ENCODE results near the gene PIP4K2C. TPM values are rescaled to one million over a fixed set of nuclear protein-coding genes. Genes with fewer than 3 reads are reported as not detected.

The PIP4K2C gene
- total RNA-seq, 2 donors from 2014 or later = 37.4 to 51.1 TPM

DNA sequence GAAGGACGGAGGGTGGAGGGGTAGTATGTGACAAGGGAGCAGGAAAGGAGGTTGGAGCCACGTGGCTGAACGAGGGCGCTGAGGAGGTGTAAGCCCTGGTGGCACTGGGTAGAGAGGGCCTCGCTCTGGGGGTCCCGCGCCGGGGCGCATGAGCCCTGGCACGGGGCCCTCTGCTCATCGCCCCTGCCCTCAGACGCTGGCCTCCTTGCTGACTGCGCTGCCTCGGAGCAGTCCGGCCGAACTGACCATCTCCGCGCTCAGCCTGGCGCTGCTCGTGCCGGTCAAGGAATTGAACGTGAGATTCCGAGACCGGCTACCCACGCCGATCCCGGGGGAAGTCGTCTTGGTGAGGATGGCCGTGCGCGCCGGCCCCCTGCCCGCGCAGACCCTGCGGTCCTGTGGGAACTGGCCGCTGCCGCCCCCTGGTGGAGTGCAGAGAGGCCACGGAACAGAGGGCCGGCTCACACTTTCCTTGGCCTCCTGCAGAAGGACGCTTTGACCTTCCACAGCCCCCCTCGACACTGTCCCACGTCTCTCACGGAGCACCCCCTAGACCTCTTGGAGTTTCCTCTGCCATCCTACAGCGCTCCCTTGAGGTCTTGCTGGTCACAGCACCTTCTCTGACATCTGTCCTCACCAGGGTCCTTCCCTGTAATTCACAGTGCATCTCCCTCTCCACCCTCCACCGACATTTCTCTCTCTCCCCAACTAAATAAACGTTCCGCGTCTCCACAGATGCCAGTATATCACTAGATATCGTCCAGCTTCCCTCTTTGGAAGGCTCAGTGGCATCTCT, 30.7 kb downstream of the PIP4K2C start:
- intact Hi-C loops (cut with DNase I) = loop anchor here (1.0 to 10.0 kb wide), 2 partner anchors 38 to 157 kb away; no protein-coding TSS in a partner anchor
- WGBS = 3% methylated on average over 48 of the region's 49 CpGs
- TF ChIP-seq POLR2A (IDR thresholded peaks at IDR 0.05) = no peak
- TF ChIP-seq, protein P1, sequence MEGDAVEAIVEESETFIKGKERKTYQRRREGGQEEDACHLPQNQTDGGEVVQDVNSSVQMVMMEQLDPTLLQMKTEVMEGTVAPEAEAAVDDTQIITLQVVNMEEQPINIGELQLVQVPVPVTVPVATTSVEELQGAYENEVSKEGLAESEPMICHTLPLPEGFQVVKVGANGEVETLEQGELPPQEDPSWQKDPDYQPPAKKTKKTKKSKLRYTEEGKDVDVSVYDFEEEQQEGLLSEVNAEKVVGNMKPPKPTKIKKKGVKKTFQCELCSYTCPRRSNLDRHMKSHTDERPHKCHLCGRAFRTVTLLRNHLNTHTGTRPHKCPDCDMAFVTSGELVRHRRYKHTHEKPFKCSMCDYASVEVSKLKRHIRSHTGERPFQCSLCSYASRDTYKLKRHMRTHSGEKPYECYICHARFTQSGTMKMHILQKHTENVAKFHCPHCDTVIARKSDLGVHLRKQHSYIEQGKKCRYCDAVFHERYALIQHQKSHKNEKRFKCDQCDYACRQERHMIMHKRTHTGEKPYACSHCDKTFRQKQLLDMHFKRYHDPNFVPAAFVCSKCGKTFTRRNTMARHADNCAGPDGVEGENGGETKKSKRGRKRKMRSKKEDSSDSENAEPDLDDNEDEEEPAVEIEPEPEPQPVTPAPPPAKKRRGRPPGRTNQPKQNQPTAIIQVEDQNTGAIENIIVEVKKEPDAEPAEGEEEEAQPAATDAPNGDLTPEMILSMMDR (IDR thresholded peaks at IDR 0.05) = peak; percentile 84 to 90 (median 85)
- TF ChIP-seq POLR2AphosphoS5 (IDR thresholded peaks at IDR 0.05) = peak; percentile 6
- H3K27ac ChIP-seq = no peak overlapping the region
- H3K36me3 ChIP-seq = no peaks in the 10 kb centered on the region
- H3K9me3 ChIP-seq = no peaks in the 10 kb centered on the region
- DNase-seq (ENCODE audit: low spot score) = peak; percentile 41
- peak overlapping the region; percentile 2 to 23 for H3K4me3 ChIP-seq
- peaks cover 14% of the 10 kb centered on the region for H3K27me3 ChIP-seq (replicated peaks; ENCODE audit: insufficient read depth)
- peaks cover 8% of the 10 kb centered on the region for H3K4me1 ChIP-seq (replicated peaks)

DNA sequence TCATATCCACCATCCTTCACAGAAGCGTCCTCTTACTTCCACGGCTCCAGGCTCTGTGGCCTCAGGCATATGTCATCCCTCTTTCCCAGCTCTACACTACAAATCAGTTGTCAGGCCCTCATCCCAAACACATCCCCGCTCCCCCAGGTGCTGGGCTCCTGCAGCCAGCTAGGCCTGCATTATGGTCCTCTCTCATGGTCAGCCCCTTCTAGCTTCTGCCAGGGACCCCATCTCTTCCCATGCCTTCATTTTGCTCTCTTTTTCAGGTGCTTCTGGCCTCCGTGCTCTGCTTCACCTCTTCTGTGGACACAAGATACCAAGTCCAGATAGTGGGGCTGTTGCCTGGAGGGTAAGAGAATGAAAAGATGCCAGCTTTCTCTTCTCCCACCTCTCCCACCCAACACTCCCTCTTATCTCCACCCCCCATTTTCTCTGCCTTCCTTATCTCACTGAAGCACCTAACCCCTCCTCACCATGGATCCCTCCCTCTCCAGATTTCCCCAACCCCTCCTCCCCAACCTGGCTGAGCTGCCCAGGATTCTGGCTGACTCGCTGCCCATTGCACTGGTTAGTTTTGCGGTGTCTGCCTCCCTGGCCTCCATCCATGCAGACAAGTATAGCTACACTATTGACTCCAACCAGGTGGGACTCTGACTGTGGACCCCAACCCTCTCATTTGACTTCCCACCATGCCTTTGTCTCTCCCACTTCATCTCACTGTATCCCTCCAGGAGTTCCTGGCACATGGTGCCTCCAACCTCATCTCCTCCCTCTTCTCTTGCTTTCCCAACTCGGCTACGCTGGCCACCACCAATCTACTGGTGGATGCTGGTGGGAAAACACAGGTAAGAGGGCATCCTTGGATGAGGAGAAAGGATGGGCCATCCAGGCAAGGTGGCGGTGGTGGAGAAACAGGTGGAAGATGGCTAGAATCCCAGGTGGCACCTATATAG, 31.6 kb downstream of the PIP4K2C start:
- TF ChIP-seq POLR2A (IDR thresholded peaks at IDR 0.05) (no peak), POLR2AphosphoS5 (IDR thresholded peaks at IDR 0.05) (no peak)
- TF ChIP-seq, protein P1 (IDR thresholded peaks at IDR 0.05) = no peak
- H3K27me3 ChIP-seq (replicated peaks; ENCODE audit: insufficient read depth) = peaks cover 16% of the 10 kb centered on the region
- H3K4me3 ChIP-seq = no peak overlapping the region
- WGBS = 68% methylated on average over 9 of the region's 9 CpGs
- intact Hi-C loops (cut with DNase I) = loop anchor here (10.0 kb wide), 1 partner anchor 158 kb away; no protein-coding TSS in a partner anchor
- H3K36me3 ChIP-seq = no peaks in the 10 kb centered on the region
- no peak overlapping the region for H3K27ac ChIP-seq
- peaks cover 8% of the 10 kb centered on the region for H3K4me1 ChIP-seq (replicated peaks)
- no peak for DNase-seq (ENCODE audit: low spot score)
- H3K9me3 ChIP-seq = no peaks in the 10 kb centered on the region

DNA sequence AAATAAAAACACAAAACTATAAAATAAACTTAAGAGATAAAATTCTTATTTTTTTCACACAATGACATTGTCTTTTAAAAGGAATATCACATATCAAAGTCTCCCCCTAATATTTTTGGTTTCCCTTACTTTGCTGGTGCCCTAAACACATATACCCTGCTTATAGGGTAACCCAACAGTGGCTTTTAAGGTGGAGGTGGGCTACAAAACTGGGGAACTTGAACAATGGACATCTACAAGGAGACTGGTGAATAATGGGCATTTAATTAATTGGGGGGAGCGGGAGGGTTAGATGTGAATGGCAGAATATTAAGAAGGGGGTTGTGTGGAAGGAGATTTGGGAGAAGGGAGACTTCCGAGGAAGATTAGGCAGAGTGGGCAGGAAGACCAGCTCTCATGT, 32.4 kb downstream of the PIP4K2C start:
- Histone ChIP-seq H3K9me3 (no peaks in the 10 kb centered on the region), H3K36me3 (no peaks in the 10 kb centered on the region), H3K27me3 (replicated peaks; ENCODE audit: insufficient read depth) (peaks cover 16% of the 10 kb centered on the region), H3K4me1 (replicated peaks) (peaks cover 8% of the 10 kb centered on the region), H3K27ac (no peak overlapping the region), H3K4me3 (no peak overlapping the region)
- intact Hi-C loops (cut with DNase I) = loop anchor here (10.0 kb wide), 1 partner anchor 159 kb away; no protein-coding TSS in a partner anchor
- TF ChIP-seq, protein P1 (IDR thresholded peaks at IDR 0.05) = no peak
- TF ChIP-seq POLR2A (IDR thresholded peaks at IDR 0.05) = no peak
- TF ChIP-seq POLR2AphosphoS5 (IDR thresholded peaks at IDR 0.05) = no peak
- no peak for DNase-seq (ENCODE audit: low spot score)
- WGBS = 78% methylated on average over 2 of the region's 2 CpGs

DNA sequence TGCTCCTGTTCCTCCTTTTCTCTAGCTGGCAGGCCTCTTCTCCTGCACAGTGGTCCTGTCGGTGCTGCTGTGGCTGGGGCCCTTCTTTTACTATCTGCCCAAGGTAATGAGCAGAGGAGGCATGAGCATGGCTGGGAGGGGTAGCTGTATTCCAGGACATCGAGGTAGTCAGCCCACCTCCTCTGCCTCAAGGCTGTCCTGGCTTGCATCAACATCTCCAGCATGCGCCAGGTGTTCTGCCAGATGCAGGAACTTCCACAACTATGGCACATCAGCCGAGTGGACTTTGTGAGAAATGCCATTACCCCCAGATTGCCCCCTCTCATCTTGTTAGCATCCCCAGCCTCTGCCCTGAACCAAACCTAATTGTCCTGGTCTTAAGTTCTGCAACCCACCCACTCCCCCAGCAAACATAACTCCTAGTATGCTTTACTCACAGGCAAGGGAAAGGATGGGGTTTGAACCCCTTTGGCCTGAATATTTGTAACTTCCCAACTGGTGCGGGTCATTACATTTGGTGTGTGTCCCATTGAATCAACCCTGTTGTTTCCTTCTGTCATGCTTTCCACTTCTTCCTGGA, 32.9 kb downstream of the PIP4K2C start:
- Histone ChIP-seq H3K4me1 (replicated peaks) (peaks cover 8% of the 10 kb centered on the region), H3K4me3 (no peak overlapping the region), H3K36me3 (no peaks in the 10 kb centered on the region), H3K27ac (no peak overlapping the region), H3K27me3 (replicated peaks; ENCODE audit: insufficient read depth) (peaks cover 16% of the 10 kb centered on the region), H3K9me3 (no peaks in the 10 kb centered on the region)
- WGBS = 60% methylated on average over 5 of the region's 5 CpGs
- no peak for DNase-seq (ENCODE audit: low spot score)
- TF ChIP-seq, protein P1 (IDR thresholded peaks at IDR 0.05) = no peak
- TF ChIP-seq POLR2AphosphoS5 (IDR thresholded peaks at IDR 0.05) (no peak), POLR2A (IDR thresholded peaks at IDR 0.05) (no peak)
- intact Hi-C loops (cut with DNase I) = loop anchor here (10.0 kb wide), 1 partner anchor 159 kb away; no protein-coding TSS in a partner anchor

Measured in prostate gland (tissue), 2 donors.